HepG2 (cell line): Measurements from ENCODE around the gene RASSF8.

Experiments
- ERF ChIP-seq: IDR thresholded peaks from 2 replicates; pipeline ENCODE4 v1.6.1; 2018; ENCODE audit warnings: missing biosample characterization, missing genetic modification reagents
- MXI1 ChIP-seq: IDR thresholded peaks from 3 replicates; pipeline ENCODE4 v1.6.1; 2012; ENCODE audit warnings: low read depth, low read length, inconsistent platforms, borderline replicate concordance
- MYNN ChIP-seq: sonication (generic); formaldehyde crosslinking; IDR thresholded peaks from 2 replicates; pipeline ENCODE4 v1.4.0; 2020; ENCODE audit warnings: mild to moderate bottlenecking, low read depth, missing genetic modification reagents
- POLR2A ChIP-seq, 2 experiments: IDR thresholded peaks; 2 replicates each; pipeline ENCODE4 v1.6.1; 2011; ENCODE audit warnings: low read depth in 2 of 2, low read length in 2 of 2, mild to moderate bottlenecking in 1 of 2, moderate library complexity in 1 of 2; ENCODE audit not compliant: insufficient read depth in 1 of 2
- POLR2AphosphoS2 ChIP-seq: IDR thresholded peaks from 2 replicates; pipeline ENCODE4 v1.6.1; 2011; ENCODE audit warnings: low read depth, low read length, improper control_type of control experiment
- POLR2AphosphoS5 ChIP-seq: IDR thresholded peaks from 2 replicates; pipeline ENCODE4 v1.6.1; 2012; ENCODE audit warnings: low read depth, low read length
- TGIF2 ChIP-seq: IDR thresholded peaks from 2 replicates; pipeline ENCODE4 v1.6.1; 2016; ENCODE audit warnings: control low read depth, missing compliant biosample characterization
- ZBTB8A ChIP-seq: sonication (generic); formaldehyde crosslinking; IDR thresholded peaks from 2 replicates; pipeline ENCODE4 v1.4.0; 2020; ENCODE audit warnings: mild to moderate bottlenecking, low read depth, missing genetic modification reagents, borderline replicate concordance
- ZNF543 ChIP-seq: sonication (generic); formaldehyde crosslinking; IDR thresholded peaks from 2 replicates; pipeline ENCODE4 v1.4.0; 2020; ENCODE audit warnings: mild to moderate bottlenecking, missing genetic modification reagents
- TF ChIP-seq, protein P1 (sequence below): sonication (generic); formaldehyde crosslinking; IDR thresholded peaks from 2 replicates; pipeline ENCODE4 v1.5.0; 2020; ENCODE audit warnings: mild to moderate bottlenecking, missing genetic modification reagents, moderate library complexity
- TF ChIP-seq, protein P2 (sequence below): sonication (generic); formaldehyde crosslinking; IDR thresholded peaks from 2 replicates; pipeline ENCODE4 v1.4.0; 2020; ENCODE audit warnings: missing genetic modification reagents, mild to moderate bottlenecking, borderline replicate concordance

DNA sequence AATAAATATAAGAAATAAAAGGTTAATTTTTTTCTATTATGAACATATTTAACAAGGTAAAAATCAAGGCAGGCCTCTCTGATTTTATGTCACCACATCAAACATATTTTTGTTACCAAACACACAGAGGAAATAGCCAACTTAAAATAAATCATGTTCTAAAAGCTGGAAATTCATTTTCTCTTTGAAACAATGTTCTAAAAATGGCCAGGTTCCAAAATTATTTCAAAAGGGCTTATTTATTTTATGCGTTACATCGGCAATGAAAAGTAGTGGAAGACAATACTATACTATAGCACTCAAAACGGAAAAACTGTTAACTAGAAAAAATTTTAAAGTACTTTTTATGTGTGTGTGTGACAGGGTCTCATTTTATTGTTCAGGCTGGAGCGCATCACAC, 24.0 kb upstream of the RASSF8 start:
- TF ChIP-seq ZBTB8A (CRISPR knock-in tag) (no peak), POLR2AphosphoS5 (no peak), POLR2A (IDR thresholded peaks at IDR 0.05; ENCODE audit: insufficient read depth in 1 of 2, low read depth in 2 of 2, low read length in 2 of 2) (no peak), ZNF543 (CRISPR knock-in tag) (no peak), MXI1 (no peak), POLR2AphosphoS2 (no peak), ERF (CRISPR knock-in tag) (no peak), TGIF2 (no peak), MYNN (no peak)
- TF ChIP-seq, protein P1, sequence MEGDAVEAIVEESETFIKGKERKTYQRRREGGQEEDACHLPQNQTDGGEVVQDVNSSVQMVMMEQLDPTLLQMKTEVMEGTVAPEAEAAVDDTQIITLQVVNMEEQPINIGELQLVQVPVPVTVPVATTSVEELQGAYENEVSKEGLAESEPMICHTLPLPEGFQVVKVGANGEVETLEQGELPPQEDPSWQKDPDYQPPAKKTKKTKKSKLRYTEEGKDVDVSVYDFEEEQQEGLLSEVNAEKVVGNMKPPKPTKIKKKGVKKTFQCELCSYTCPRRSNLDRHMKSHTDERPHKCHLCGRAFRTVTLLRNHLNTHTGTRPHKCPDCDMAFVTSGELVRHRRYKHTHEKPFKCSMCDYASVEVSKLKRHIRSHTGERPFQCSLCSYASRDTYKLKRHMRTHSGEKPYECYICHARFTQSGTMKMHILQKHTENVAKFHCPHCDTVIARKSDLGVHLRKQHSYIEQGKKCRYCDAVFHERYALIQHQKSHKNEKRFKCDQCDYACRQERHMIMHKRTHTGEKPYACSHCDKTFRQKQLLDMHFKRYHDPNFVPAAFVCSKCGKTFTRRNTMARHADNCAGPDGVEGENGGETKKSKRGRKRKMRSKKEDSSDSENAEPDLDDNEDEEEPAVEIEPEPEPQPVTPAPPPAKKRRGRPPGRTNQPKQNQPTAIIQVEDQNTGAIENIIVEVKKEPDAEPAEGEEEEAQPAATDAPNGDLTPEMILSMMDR (CRISPR knock-in tag) = no peak
- TF ChIP-seq, protein P2, sequence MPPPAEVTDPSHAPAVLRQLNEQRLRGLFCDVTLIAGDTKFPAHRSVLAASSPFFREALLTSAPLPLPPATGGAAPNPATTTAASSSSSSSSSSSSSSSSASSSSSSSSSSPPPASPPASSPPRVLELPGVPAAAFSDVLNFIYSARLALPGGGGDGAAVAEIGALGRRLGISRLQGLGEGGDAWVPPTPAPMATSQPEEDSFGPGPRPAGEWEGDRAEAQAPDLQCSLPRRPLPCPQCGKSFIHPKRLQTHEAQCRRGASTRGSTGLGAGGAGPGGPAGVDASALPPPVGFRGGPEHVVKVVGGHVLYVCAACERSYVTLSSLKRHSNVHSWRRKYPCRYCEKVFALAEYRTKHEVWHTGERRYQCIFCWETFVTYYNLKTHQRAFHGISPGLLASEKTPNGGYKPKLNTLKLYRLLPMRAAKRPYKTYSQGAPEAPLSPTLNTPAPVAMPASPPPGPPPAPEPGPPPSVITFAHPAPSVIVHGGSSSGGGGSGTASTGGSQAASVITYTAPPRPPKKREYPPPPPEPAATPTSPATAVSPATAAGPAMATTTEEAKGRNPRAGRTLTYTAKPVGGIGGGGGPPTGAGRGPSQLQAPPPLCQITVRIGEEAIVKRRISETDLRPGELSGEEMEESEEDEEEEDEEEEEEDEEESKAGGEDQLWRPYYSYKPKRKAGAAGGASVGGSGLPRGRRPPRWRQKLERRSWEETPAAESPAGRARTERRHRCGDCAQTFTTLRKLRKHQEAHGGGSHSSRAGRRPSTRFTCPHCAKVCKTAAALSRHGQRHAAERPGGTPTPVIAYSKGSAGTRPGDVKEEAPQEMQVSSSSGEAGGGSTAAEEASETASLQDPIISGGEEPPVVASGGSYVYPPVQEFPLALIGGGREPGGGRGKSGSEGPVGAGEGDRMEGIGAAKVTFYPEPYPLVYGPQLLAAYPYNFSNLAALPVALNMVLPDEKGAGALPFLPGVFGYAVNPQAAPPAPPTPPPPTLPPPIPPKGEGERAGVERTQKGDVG (CRISPR knock-in tag) = no peak
